PC-9 (cell line): ENCODE measurements around the gene DIP2C. TPM values are rescaled to one million over a fixed set of nuclear protein-coding genes. Genes with fewer than 3 reads are reported as not detected.

Experiments used
- BruUV-seq: library from RNA; stranded (reverse); fragments of 400-500 nt; replicated peaks from 2 replicates; lab custom pipeline; 2021; lab: Mats Ljungman, UMichigan
- CTCF ChIA-PET: fragments of 300-600 bp; sonication (Branson Sonifier 250); formaldehyde crosslinking; loops from one replicate; lab custom pipeline; 2022; ENCODE audit warnings: antibody characterized with exemption; lab: Charles Lee
- POLR2A ChIA-PET: fragments of 300-600 bp; sonication (Branson Sonifier 250); formaldehyde crosslinking; loops from one replicate; lab custom pipeline; 2022; ENCODE audit warnings: antibody characterized with exemption; ENCODE audit not compliant: unreplicated experiment; lab: Charles Lee
- DNase-seq, 2 experiments: peaks; one replicate each; pipeline versions ENCODE4 v3.0.0 to v3.0.0-alpha.2; 2015 to 2022; ENCODE audit warnings: mixed read lengths in 1 of 2
- H2AFZ ChIP-seq: fragments of 200-600 bp; sonication (generic); 2 replicates; pipeline ENCODE4 v1.8.1; 2017; ENCODE audit warnings: antibody characterized with exemption
- H3F3A ChIP-seq: fragments of 200-600 bp; sonication (generic); 2 replicates; pipeline ENCODE4 v1.8.1; 2017; ENCODE audit warnings: antibody characterized with exemption, mild to moderate bottlenecking, low read depth; ENCODE audit not compliant: insufficient read depth
- H3K27ac ChIP-seq: fragments of 200-600 bp; sonication (generic); 2 replicates; pipeline ENCODE4 v1.6.1; 2016; ENCODE audit warnings: mixed run types
- H3K27me3 ChIP-seq: fragments of 200-600 bp; sonication (generic); 2 replicates; pipeline ENCODE4 v1.6.1; 2016; ENCODE audit warnings: low read depth, mixed run types; ENCODE audit not compliant: insufficient read depth
- H3K36me3 ChIP-seq: fragments of 200-600 bp; sonication (generic); 2 replicates; pipeline ENCODE4 v1.6.1; 2016; ENCODE audit warnings: low read depth, mixed run types
- H3K4me1 ChIP-seq: fragments of 200-600 bp; sonication (generic); replicated peaks from 2 replicates; pipeline ENCODE4 v1.6.1; 2016; ENCODE audit warnings: mixed run types; ENCODE audit not compliant: insufficient read depth
- H3K4me2 ChIP-seq: fragments of 200-600 bp; sonication (generic); 2 replicates; pipeline ENCODE4 v1.6.1; 2017; ENCODE audit warnings: mixed run types
- H3K4me3 ChIP-seq: fragments of 200-600 bp; sonication (generic); 2 replicates; pipeline ENCODE4 v1.6.1; 2016; ENCODE audit warnings: mixed run types
- H3K79me2 ChIP-seq: fragments of 200-600 bp; sonication (generic); 2 replicates; pipeline ENCODE4 v1.6.1; 2017; ENCODE audit warnings: low read depth, mixed run types
- H3K9me2 ChIP-seq: fragments of 200-600 bp; sonication (generic); 2 replicates; pipeline ENCODE4 v1.8.1; 2017; ENCODE audit warnings: mild to moderate bottlenecking; ENCODE audit not compliant: insufficient read depth
- H3K9me3 ChIP-seq: fragments of 200-600 bp; sonication (generic); 2 replicates; pipeline ENCODE4 v1.8.1; 2016; ENCODE audit warnings: low read depth; ENCODE audit not compliant: insufficient read depth
- H4K20me1 ChIP-seq: fragments of 200-600 bp; sonication (generic); 2 replicates; pipeline ENCODE4 v1.8.1; 2017; ENCODE audit not compliant: insufficient read depth
- CTCF ChIP-seq: fragments of 200-600 bp; sonication (generic); conservative IDR thresholded peaks from 2 replicates; pipeline ENCODE4 v1.6.1; 2017; ENCODE audit warnings: mixed run types, antibody characterized with exemption, mild to moderate bottlenecking, moderate library complexity
- EZH2 ChIP-seq: fragments of 200-600 bp; sonication (generic); IDR thresholded peaks from 2 replicates; pipeline ENCODE4 v1.8.0; 2017; ENCODE audit warnings: antibody characterized with exemption, low read depth
- intact Hi-C: fragments of 100-400 bp; cut with micrococcal nuclease; formaldehyde crosslinking; loops from one replicate; pipeline ENCODE4 v1.10.0; 2022; ENCODE audit not compliant: unreplicated experiment
- total RNA-seq: library from RNA; stranded (reverse); gene quantifications from 2 replicates; pipeline ENCODE4 v1.2.3, GENCODE V29; 2021

Gene DIP2C
- total RNA-seq, 1 experiment from 2014 or later, result 0.83 TPM

GRCh38 chr10:640673-641045 lies 48.8 kb downstream of the DIP2C start:
- ChIA-PET CTCF (no interaction called here), POLR2A (no interaction called here)
- H3K4me2 ChIP-seq, result no peak overlapping the region
- no peaks in the 10 kb centered on the region for H3K9me3 ChIP-seq
- no peak for DNase-seq
- no peaks in the 10 kb centered on the region for H3K36me3 ChIP-seq
- H3K27ac ChIP-seq, result no peak overlapping the region
- H3K27me3 ChIP-seq, result peaks cover 64% of the 10 kb centered on the region
- no peaks in the 10 kb centered on the region for H3K4me1 ChIP-seq
- no TSS peak for BruUV-seq
- no peaks in the 10 kb centered on the region for H3K79me2 ChIP-seq
- H3F3A ChIP-seq, result no peaks in the 10 kb centered on the region
- no peak overlapping the region for H2AFZ ChIP-seq
- H4K20me1 ChIP-seq, result no peaks in the 10 kb centered on the region
- H3K9me2 ChIP-seq, result no peaks in the 10 kb centered on the region
- H3K4me3 ChIP-seq, result no peak overlapping the region
- no peak for TF ChIP-seq EZH2
- no peak for TF ChIP-seq CTCF
- intact Hi-C loops, result no loop called here

- POLR2A ChIA-PET, result no interaction called here
- no peak overlapping the region for H3K4me3 ChIP-seq
- no peak overlapping the region for H3K4me2 ChIP-seq
- peaks cover 59% of the 10 kb centered on the region for H3K27me3 ChIP-seq
- intact Hi-C loops, result no loop called here
- H3K79me2 ChIP-seq, result no peaks in the 10 kb centered on the region
- no peak overlapping the region for H2AFZ ChIP-seq
- CTCF ChIA-PET, result interaction anchor here (0.6 kb wide), 1 partner anchor 15 kb away, joined by 3 read pairs; no protein-coding TSS in a partner anchor
- no TSS peak for BruUV-seq
- TF ChIP-seq CTCF (no peak), EZH2 (no peak)
- no peaks in the 10 kb centered on the region for H3K9me2 ChIP-seq
- H3F3A ChIP-seq, result no peaks in the 10 kb centered on the region
- H3K27ac ChIP-seq, result no peak overlapping the region
- no peaks in the 10 kb centered on the region for H3K9me3 ChIP-seq
- H3K36me3 ChIP-seq, result no peaks in the 10 kb centered on the region
- H4K20me1 ChIP-seq, result no peaks in the 10 kb centered on the region
- DNase-seq, result no peak
- H3K4me1 ChIP-seq, result no peaks in the 10 kb centered on the region
Observed at GRCh38 chr10:639751-640672, 49.5 kb downstream of the DIP2C start.

GRCh38 chr10:639001-639750 lies 50.3 kb downstream of the DIP2C start:
- ChIA-PET CTCF (interaction anchor here (0.6 kb wide), 1 partner anchor 14 kb away, joined by 3 read pairs; no protein-coding TSS in a partner anchor), POLR2A (no interaction called here)
- Histone ChIP-seq H4K20me1 (no peaks in the 10 kb centered on the region), H3K4me2 (no peak overlapping the region), H3K36me3 (no peaks in the 10 kb centered on the region), H3K4me1 (no peaks in the 10 kb centered on the region), H3K27me3 (peaks cover 57% of the 10 kb centered on the region; the same call in 1 of the 2 replicates), H3K9me3 (no peaks in the 10 kb centered on the region), H3K27ac (no peak overlapping the region), H3F3A (no peaks in the 10 kb centered on the region), H3K9me2 (no peaks in the 10 kb centered on the region), H3K4me3 (no peak overlapping the region), H2AFZ (no peak overlapping the region), H3K79me2 (no peaks in the 10 kb centered on the region)
- DNase-seq, result no peak
- no TSS peak for BruUV-seq
- TF ChIP-seq CTCF (no peak), EZH2 (no peak)
- intact Hi-C loops, result no loop called here
